ENCODE results near the gene FNIP1. TPM values are rescaled to one million over a fixed set of nuclear protein-coding genes. Genes with fewer than 3 reads are reported as not detected.

The FNIP1 gene
- total and polyA plus RNA-seq, 9 of the 15 experiments (the other 6 are each of a cell fraction or from before 2014, with no cell fraction given), result 5.0 to 32.8 (median 18.4) TPM

GRCh38 chr5:131795879-131796792, 681 bp downstream of the FNIP1 start (continued):
- no peak for TF ChIP-seq HMG20A (CRISPR knock-in tag; conservative IDR thresholded peaks at IDR 0.05)
- peak; percentile 57; the same call in 1 of the 2 replicates for TF ChIP-seq ZBED1 (IDR thresholded peaks at IDR 0.05)
- no peak for TF ChIP-seq ARHGAP35 (IDR thresholded peaks at IDR 0.05; ENCODE audit: partially characterized antibody)
- no peak for TF ChIP-seq ZNF140 (CRISPR knock-in tag; IDR thresholded peaks at IDR 0.05)
- no peak for TF ChIP-seq EWSR1 (IDR thresholded peaks at IDR 0.05; ENCODE audit: borderline replicate concordance, low read depth, partially characterized antibody)
- no peak for TF ChIP-seq SMARCA5 (IDR thresholded peaks at IDR 0.05)
- TF ChIP-seq VEZF1 (CRISPR knock-in tag; IDR thresholded peaks at IDR 0.05), result no peak
- no peak for TF ChIP-seq SOX6 (IDR thresholded peaks at IDR 0.05)
- no peak for TF ChIP-seq CEBPZ (IDR thresholded peaks at IDR 0.05; ENCODE audit: borderline replicate concordance, low read depth, low read length)
- no peak for TF ChIP-seq ZNF347 (CRISPR knock-in tag; IDR thresholded peaks at IDR 0.05; ENCODE audit: low read depth)
- no peak; the same call in 1 of the 2 replicates for TF ChIP-seq ZBTB1 (CRISPR knock-in tag; IDR thresholded peaks at IDR 0.05; ENCODE audit: borderline replicate concordance, low read depth)
- no peak for TF ChIP-seq NFIC (IDR thresholded peaks at IDR 0.05)
- no peak for TF ChIP-seq ZNF277 (CRISPR knock-in tag; IDR thresholded peaks at IDR 0.05; ENCODE audit: borderline replicate concordance)
- no peak for TF ChIP-seq HNRNPH1 (optimal IDR thresholded peaks at IDR 0.05; ENCODE audit: low read depth, low read length)
- TF ChIP-seq NR3C1 (CRISPR knock-in tag; IDR thresholded peaks at IDR 0.05), result no peak
- 0 out of 2 replicates have a peak, but pooled peaks have one; percentile 12 for TF ChIP-seq ETS1 (conservative IDR thresholded peaks at IDR 0.05; ENCODE audit: control insufficient read depth, low read depth, low read length)
- TF ChIP-seq NBN (IDR thresholded peaks at IDR 0.05; ENCODE audit: low read depth), result no peak
- no peak for TF ChIP-seq MTF1 (CRISPR knock-in tag; IDR thresholded peaks at IDR 0.05; ENCODE audit: borderline replicate concordance)
- no peak for TF ChIP-seq ZNF79 (CRISPR knock-in tag; IDR thresholded peaks at IDR 0.05; ENCODE audit: low read depth)
- no peak for TF ChIP-seq PRMT5 (CRISPR knock-in tag; IDR thresholded peaks at IDR 0.05)
- peak; percentile 4; the same call in 1 of the 2 replicates for TF ChIP-seq PML (IDR thresholded peaks at IDR 0.05; ENCODE audit: low read length)

All from K562 (cell line).